Mammary epithelial cell (primary cell): ENCODE results near the gene PTPRM.

Experiments
- EZH2 ChIP-seq: IDR thresholded peaks from 2 replicates; pipeline ENCODE4 v1.6.1; 2012; ENCODE audit warnings: low read length, inconsistent platforms, borderline replicate concordance
- TF ChIP-seq, protein P1 (sequence below), 2 donors: IDR thresholded peaks in 1 of 2; conservative IDR thresholded peaks in 1 of 2; 2 replicates each; pipeline ENCODE4 v1.5.1; 2011 to 2012; ENCODE audit warnings: inconsistent platforms in 2 of 2, low read length in 2 of 2, mild to moderate bottlenecking in 2 of 2, control low read depth in 1 of 2, low read depth in 1 of 2; ENCODE audit not compliant: insufficient read depth in 1 of 2; ENCODE audit errors: extremely low read depth in 1 of 2

- TF ChIP-seq, protein P1, sequence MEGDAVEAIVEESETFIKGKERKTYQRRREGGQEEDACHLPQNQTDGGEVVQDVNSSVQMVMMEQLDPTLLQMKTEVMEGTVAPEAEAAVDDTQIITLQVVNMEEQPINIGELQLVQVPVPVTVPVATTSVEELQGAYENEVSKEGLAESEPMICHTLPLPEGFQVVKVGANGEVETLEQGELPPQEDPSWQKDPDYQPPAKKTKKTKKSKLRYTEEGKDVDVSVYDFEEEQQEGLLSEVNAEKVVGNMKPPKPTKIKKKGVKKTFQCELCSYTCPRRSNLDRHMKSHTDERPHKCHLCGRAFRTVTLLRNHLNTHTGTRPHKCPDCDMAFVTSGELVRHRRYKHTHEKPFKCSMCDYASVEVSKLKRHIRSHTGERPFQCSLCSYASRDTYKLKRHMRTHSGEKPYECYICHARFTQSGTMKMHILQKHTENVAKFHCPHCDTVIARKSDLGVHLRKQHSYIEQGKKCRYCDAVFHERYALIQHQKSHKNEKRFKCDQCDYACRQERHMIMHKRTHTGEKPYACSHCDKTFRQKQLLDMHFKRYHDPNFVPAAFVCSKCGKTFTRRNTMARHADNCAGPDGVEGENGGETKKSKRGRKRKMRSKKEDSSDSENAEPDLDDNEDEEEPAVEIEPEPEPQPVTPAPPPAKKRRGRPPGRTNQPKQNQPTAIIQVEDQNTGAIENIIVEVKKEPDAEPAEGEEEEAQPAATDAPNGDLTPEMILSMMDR (conservative IDR thresholded peaks at IDR 0.05 in 1 of 2, IDR thresholded peaks at IDR 0.05 in 1 of 2; ENCODE audit: extremely low read depth in 1 of 2, insufficient read depth in 1 of 2, low read depth in 1 of 2, low read length in 2 of 2): no peak
- no peak for TF ChIP-seq EZH2
These were observed 868.3 kb downstream of the PTPRM start for GRCh38 chr18:8435376-8435775.
